ENCODE measurements around the gene SAMD3.

- no peak for TF ChIP-seq CTCF (IDR thresholded peaks at IDR 0.05; ENCODE audit: extremely low read depth in 1 of 2, insufficient read depth in 1 of 2, low read depth in 1 of 2, low read length in 2 of 2)
- TF ChIP-seq POLR2A (IDR thresholded peaks at IDR 0.05; ENCODE audit: low read depth, low read length), result no peak
Measured at GRCh38 chr6:130162421-130162820, 60.3 kb downstream of the SAMD3 start.

Data from endothelial cell of umbilical vein (primary cell).